ENCODE data around the gene UQCRC1. TPM values are rescaled to one million over a fixed set of nuclear protein-coding genes. Genes with fewer than 3 reads are reported as not detected.
"Not testable (repeated sequence)": the region's sequence is repeated elsewhere in the genome, so short reads cannot be mapped to it uniquely, and the experiment has no call there.

Gene UQCRC1
- total RNA-seq, 1 experiment from 2014 or later = 227 TPM

DNA sequence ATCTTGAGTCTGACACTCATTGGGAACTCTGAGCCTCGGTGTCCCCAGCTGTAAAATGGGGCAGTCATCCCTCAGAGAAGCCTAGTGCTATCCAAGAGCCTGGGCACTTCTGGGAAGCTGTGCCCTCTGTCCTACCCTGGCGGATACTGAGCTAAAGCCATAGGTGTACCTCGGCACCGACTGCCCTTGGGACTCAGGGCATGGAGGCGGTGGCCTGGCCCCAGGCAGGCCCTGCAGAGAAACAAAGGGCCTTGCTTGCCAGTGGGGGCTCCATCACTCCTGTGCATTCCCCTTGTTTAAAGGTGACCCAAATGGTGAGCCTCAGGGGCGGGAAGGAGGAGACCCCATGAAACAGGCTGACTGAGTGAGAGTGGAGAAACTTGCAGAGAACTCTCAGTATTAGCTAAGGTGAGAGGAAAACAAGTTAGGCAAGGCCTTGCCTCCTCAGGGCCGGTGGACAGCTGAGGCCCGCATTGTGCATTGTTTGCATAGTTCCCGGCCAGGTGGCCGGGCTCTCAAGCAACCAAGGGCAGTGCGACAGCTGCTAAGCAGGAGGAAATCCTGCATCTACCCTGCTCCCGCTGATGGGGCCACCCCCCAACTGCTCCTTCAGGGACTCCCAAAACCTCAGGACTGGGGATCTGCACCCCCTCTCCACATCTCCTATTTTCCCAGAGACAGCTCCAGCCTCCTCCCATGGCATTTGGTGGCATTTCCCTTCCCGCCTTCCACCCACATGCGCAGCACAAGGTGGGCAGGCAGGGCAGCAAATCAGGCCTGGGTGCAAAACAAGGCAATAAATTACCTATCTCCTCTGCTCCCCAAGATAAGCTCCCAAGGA, 57.1 kb downstream of the UQCRC1 start:
- DNase-seq (ENCODE audit: low read depth, low spot score) (no peak), ATAC-seq (no peak)
- no peak overlapping the region for H3K27ac ChIP-seq (ENCODE audit: low read length)
- ChIA-PET POLR2A (no interaction called here), CTCF (no interaction called here)
- no peaks in the 10 kb centered on the region for H3K27me3 ChIP-seq (ENCODE audit: control insufficient read depth, insufficient read depth, low read length)
- intact Hi-C loops (cut with micrococcal nuclease; ENCODE audit: unreplicated experiment) (no loop called here), in situ Hi-C loops (cut with HindIII; ENCODE audit: low pct_unique_long_range_greater_than_20kb, low sequenced_read_pairs) (no loop called here)
- TF ChIP-seq TCF7L2 (IDR thresholded peaks at IDR 0.05; ENCODE audit: low read depth, low read length) (no peak), SIN3A (IDR thresholded peaks at IDR 0.05; ENCODE audit: borderline replicate concordance, insufficient read depth, low read depth, low read length) (no peak), POLR2AphosphoS5 (IDR thresholded peaks at IDR 0.05; ENCODE audit: low read depth, low read length) (no peak)
- TF ChIP-seq, protein P1, sequence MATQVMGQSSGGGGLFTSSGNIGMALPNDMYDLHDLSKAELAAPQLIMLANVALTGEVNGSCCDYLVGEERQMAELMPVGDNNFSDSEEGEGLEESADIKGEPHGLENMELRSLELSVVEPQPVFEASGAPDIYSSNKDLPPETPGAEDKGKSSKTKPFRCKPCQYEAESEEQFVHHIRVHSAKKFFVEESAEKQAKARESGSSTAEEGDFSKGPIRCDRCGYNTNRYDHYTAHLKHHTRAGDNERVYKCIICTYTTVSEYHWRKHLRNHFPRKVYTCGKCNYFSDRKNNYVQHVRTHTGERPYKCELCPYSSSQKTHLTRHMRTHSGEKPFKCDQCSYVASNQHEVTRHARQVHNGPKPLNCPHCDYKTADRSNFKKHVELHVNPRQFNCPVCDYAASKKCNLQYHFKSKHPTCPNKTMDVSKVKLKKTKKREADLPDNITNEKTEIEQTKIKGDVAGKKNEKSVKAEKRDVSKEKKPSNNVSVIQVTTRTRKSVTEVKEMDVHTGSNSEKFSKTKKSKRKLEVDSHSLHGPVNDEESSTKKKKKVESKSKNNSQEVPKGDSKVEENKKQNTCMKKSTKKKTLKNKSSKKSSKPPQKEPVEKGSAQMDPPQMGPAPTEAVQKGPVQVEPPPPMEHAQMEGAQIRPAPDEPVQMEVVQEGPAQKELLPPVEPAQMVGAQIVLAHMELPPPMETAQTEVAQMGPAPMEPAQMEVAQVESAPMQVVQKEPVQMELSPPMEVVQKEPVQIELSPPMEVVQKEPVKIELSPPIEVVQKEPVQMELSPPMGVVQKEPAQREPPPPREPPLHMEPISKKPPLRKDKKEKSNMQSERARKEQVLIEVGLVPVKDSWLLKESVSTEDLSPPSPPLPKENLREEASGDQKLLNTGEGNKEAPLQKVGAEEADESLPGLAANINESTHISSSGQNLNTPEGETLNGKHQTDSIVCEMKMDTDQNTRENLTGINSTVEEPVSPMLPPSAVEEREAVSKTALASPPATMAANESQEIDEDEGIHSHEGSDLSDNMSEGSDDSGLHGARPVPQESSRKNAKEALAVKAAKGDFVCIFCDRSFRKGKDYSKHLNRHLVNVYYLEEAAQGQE (IDR thresholded peaks at IDR 0.05; ENCODE audit: insufficient read depth in 1 of 2, low read depth in 2 of 2, low read length in 1 of 2) = no peak
- TF ChIP-seq, protein P2, sequence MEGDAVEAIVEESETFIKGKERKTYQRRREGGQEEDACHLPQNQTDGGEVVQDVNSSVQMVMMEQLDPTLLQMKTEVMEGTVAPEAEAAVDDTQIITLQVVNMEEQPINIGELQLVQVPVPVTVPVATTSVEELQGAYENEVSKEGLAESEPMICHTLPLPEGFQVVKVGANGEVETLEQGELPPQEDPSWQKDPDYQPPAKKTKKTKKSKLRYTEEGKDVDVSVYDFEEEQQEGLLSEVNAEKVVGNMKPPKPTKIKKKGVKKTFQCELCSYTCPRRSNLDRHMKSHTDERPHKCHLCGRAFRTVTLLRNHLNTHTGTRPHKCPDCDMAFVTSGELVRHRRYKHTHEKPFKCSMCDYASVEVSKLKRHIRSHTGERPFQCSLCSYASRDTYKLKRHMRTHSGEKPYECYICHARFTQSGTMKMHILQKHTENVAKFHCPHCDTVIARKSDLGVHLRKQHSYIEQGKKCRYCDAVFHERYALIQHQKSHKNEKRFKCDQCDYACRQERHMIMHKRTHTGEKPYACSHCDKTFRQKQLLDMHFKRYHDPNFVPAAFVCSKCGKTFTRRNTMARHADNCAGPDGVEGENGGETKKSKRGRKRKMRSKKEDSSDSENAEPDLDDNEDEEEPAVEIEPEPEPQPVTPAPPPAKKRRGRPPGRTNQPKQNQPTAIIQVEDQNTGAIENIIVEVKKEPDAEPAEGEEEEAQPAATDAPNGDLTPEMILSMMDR (IDR thresholded peaks at IDR 0.05) = no peak
- no TSS peak for BruUV-seq (replicated peaks)
- H3K4me3 ChIP-seq (ENCODE audit: low read depth in 2 of 2, low read length in 2 of 2) = no peak overlapping the region
- H3K4me1 ChIP-seq (ENCODE audit: control insufficient read depth, insufficient read depth, low read length) = no peaks in the 10 kb centered on the region
- no peaks in the 10 kb centered on the region for H3K9me3 ChIP-seq (ENCODE audit: control insufficient read depth, insufficient read depth, low read depth, low read length)
- no peaks in the 10 kb centered on the region for H3K36me3 ChIP-seq (ENCODE audit: control insufficient read depth, insufficient read depth, low read length)

DNA sequence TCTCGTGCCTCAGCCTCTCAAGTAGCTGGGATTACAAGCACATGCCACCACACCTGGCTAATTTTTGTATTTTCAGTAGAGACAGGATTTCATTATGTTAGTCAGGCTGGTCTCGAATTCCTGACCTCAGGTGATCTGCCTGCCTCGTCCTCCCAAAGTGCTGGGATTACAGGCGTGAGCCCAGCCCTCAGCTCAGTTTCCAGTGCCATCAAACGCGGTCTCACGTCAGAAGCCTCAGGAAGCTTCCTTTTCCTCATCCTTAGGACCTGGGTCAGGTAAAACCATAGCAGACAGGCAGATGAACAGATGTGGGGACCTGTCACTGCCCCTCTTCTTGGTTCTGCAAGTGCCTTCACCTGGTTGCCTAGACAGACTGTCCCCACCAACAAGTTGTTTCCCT, 57.8 kb downstream of the UQCRC1 start:
- intact Hi-C loops (cut with micrococcal nuclease; ENCODE audit: unreplicated experiment); BruUV-seq (replicated peaks); CTCF ChIA-PET: not testable (repeated sequence)

More for the DNA sequence above, 57.8 kb downstream of the UQCRC1 start:
- in situ Hi-C loops (cut with HindIII; ENCODE audit: low pct_unique_long_range_greater_than_20kb, low sequenced_read_pairs); ATAC-seq; H3K9me3 ChIP-seq (ENCODE audit: control insufficient read depth, insufficient read depth, low read depth, low read length); H3K36me3 ChIP-seq (ENCODE audit: control insufficient read depth, insufficient read depth, low read length); H3K4me1 ChIP-seq (ENCODE audit: control insufficient read depth, insufficient read depth, low read length); H3K4me3 ChIP-seq (ENCODE audit: low read depth in 2 of 2, low read length in 2 of 2); H3K27ac ChIP-seq (ENCODE audit: low read length); DNase-seq (ENCODE audit: low read depth, low spot score); POLR2A ChIA-PET; H3K27me3 ChIP-seq (ENCODE audit: control insufficient read depth, insufficient read depth, low read length): not testable (repeated sequence)

Small RNA genes within 50 kb of the gene (microRNA-seq; reads per million reads assigned to microRNA genes)
- 0.95 reads per million for gene MIR4793 (ENCODE audit: unreplicated experiment)
- not detected for gene MIR6823 (ENCODE audit: unreplicated experiment)
- not detected for gene MIR711 (ENCODE audit: unreplicated experiment)

Other genes starting within 250 kb of the UQCRC1 start
- not detected for gene FBXW12, start 237.4 kb downstream of the UQCRC1 start, total RNA-seq (2021; ENCODE audit: unreplicated experiment)
- gene PLXNB1, start 179.6 kb downstream of the UQCRC1 start, total RNA-seq (2021; ENCODE audit: unreplicated experiment) = 22.8 TPM
- 11.9 TPM for gene CCDC51, start 169.5 kb downstream of the UQCRC1 start, total RNA-seq (2021; ENCODE audit: unreplicated experiment)
- gene TMA7, start 169.4 kb downstream of the UQCRC1 start, total RNA-seq (2021; ENCODE audit: unreplicated experiment) = 175 TPM
- gene ATRIP, start 162.9 kb downstream of the UQCRC1 start, total RNA-seq (2021; ENCODE audit: unreplicated experiment) = 11.9 TPM
- gene SHISA5, start 105.5 kb downstream of the UQCRC1 start, total RNA-seq (2021; ENCODE audit: unreplicated experiment) = 122 TPM
- gene PFKFB4, start 52.8 kb downstream of the UQCRC1 start, total RNA-seq (2021; ENCODE audit: unreplicated experiment) = 6.0 TPM
- gene UCN2, start 45.9 kb downstream of the UQCRC1 start, total RNA-seq (2021; ENCODE audit: unreplicated experiment) = 1.8 TPM
- gene COL7A1, start 14.3 kb downstream of the UQCRC1 start, total RNA-seq (2021; ENCODE audit: unreplicated experiment) = 40.0 TPM
- not detected for gene TMEM89, start 12.1 kb upstream of the UQCRC1 start, total RNA-seq (2021; ENCODE audit: unreplicated experiment)
- 36.3 TPM for gene SLC26A6, start 25.8 kb upstream of the UQCRC1 start, total RNA-seq (2021; ENCODE audit: unreplicated experiment)
- 7.7 TPM for gene CELSR3, start 53.2 kb upstream of the UQCRC1 start, total RNA-seq (2021; ENCODE audit: unreplicated experiment)
- 26.8 TPM for gene NCKIPSD, start 76.3 kb upstream of the UQCRC1 start, total RNA-seq (2021; ENCODE audit: unreplicated experiment)
- 50.2 TPM for gene IP6K2, start 107.6 kb upstream of the UQCRC1 start, total RNA-seq (2021; ENCODE audit: unreplicated experiment)
- 85.4 TPM for gene PRKAR2A, start 238.2 kb upstream of the UQCRC1 start, total RNA-seq (2021; ENCODE audit: unreplicated experiment)